K562 (cell line): ENCODE results near the gene GPR108.

Experiments used
- CBX5 ChIP-seq: IDR thresholded peaks from 2 replicates; pipeline ENCODE4 v1.6.1; 2014; ENCODE audit warnings: low read depth, borderline replicate concordance
- CCAR2 ChIP-seq: fragments of 200-400 bp; formaldehyde crosslinking; IDR thresholded peaks from 2 replicates; pipeline ENCODE4 v1.6.1; 2017; ENCODE audit warnings: mild to moderate bottlenecking, low read depth, low read length
- EP300 ChIP-seq: IDR thresholded peaks from 2 replicates; pipeline ENCODE4 v1.6.1; 2012; ENCODE audit warnings: low read length, improper control_type of control experiment
- MAFK ChIP-seq: IDR thresholded peaks from 2 replicates; pipeline ENCODE4 v1.6.1; 2011; ENCODE audit warnings: low read length, improper control_type of control experiment
- MLX ChIP-seq, 2 experiments: fragments of 450-650 bp in 1 of 2; sonication (generic) in 1 of 2; formaldehyde crosslinking; conservative IDR thresholded peaks; 2 replicates each; pipeline versions ENCODE4 v1.4.0 to v1.8.1; 2020 to 2022; ENCODE audit warnings: mild to moderate bottlenecking in 1 of 2, missing genetic modification reagents in 1 of 2
- POLR2A ChIP-seq: fragments of 450-650 bp; conservative IDR thresholded peaks from 2 replicates; pipeline ENCODE4 v1.6.1; 2016
- RAD21 ChIP-seq, 2 experiments: fragments of 250-450 bp in 1 of 2; fragments of 450-650 bp in 1 of 2; sonication (Bioruptor Pico) in 1 of 2; formaldehyde crosslinking in 1 of 2; IDR thresholded peaks in 1 of 2; conservative IDR thresholded peaks in 1 of 2; 2 replicates each; pipeline versions ENCODE4 v1.4.0 to v1.8.0; 2020 to 2022; ENCODE audit warnings: mild to moderate bottlenecking in 2 of 2, moderate library complexity in 1 of 2
- TCF7 ChIP-seq: sonication (generic); IDR thresholded peaks from 2 replicates; pipeline ENCODE4 v1.6.1; 2016; ENCODE audit warnings: antibody characterized with exemption, borderline replicate concordance
- YY1 ChIP-seq, 3 experiments: IDR thresholded peaks; 2 replicates each; pipeline ENCODE4 v1.6.1; 2011; ENCODE audit warnings: low read length in 2 of 3, mild to moderate bottlenecking in 2 of 3, moderate library complexity in 2 of 3, borderline replicate concordance in 1 of 3, control low read depth in 1 of 3, low read depth in 1 of 3; ENCODE audit not compliant: insufficient read depth in 3 of 3, insufficient replicate concordance in 2 of 3, control insufficient read depth in 1 of 3, insufficient read length in 1 of 3; ENCODE audit errors: extremely low read depth in 1 of 3
- ZNF449 ChIP-seq: fragments of 250-450 bp; sonication (Bioruptor Pico); IDR thresholded peaks from 2 replicates; pipeline ENCODE4 v1.8.0; 2022; ENCODE audit warnings: moderate library complexity, mild to moderate bottlenecking, inconsistent platforms
- TF ChIP-seq, protein P1 (sequence below), 2 experiments: fragments of 450-650 bp in 1 of 2; sonication (generic) in 1 of 2; formaldehyde crosslinking in 1 of 2; IDR thresholded peaks; 2 replicates each; pipeline versions ENCODE4 v1.7.1 to v1.9.0; 2016 to 2022; ENCODE audit warnings: inconsistent platforms in 1 of 2, mild to moderate bottlenecking in 1 of 2, missing genetic modification reagents in 1 of 2
- TF ChIP-seq, protein P2 (sequence below): IDR thresholded peaks from 2 replicates; pipeline ENCODE4 v1.6.1; 2011; ENCODE audit not compliant: insufficient read length; ENCODE audit errors: extremely low read depth
- TF ChIP-seq, protein P3 (sequence below), 3 experiments: IDR thresholded peaks in 2 of 3; conservative IDR thresholded peaks in 1 of 3; 2 replicates each; pipeline ENCODE4 v1.5.1; 2011 to 2012; ENCODE audit warnings: low read length in 3 of 3, mild to moderate bottlenecking in 3 of 3, control low read depth in 2 of 3, improper control_type of control experiment in 1 of 3, inconsistent platforms in 1 of 3, low read depth in 1 of 3, mixed read lengths in 1 of 3, moderate library complexity in 1 of 3; ENCODE audit not compliant: insufficient read depth in 2 of 3

GRCh38 chr19:6712692-6713670, 24.4 kb downstream of the GPR108 start:
- TF ChIP-seq, protein P1, sequence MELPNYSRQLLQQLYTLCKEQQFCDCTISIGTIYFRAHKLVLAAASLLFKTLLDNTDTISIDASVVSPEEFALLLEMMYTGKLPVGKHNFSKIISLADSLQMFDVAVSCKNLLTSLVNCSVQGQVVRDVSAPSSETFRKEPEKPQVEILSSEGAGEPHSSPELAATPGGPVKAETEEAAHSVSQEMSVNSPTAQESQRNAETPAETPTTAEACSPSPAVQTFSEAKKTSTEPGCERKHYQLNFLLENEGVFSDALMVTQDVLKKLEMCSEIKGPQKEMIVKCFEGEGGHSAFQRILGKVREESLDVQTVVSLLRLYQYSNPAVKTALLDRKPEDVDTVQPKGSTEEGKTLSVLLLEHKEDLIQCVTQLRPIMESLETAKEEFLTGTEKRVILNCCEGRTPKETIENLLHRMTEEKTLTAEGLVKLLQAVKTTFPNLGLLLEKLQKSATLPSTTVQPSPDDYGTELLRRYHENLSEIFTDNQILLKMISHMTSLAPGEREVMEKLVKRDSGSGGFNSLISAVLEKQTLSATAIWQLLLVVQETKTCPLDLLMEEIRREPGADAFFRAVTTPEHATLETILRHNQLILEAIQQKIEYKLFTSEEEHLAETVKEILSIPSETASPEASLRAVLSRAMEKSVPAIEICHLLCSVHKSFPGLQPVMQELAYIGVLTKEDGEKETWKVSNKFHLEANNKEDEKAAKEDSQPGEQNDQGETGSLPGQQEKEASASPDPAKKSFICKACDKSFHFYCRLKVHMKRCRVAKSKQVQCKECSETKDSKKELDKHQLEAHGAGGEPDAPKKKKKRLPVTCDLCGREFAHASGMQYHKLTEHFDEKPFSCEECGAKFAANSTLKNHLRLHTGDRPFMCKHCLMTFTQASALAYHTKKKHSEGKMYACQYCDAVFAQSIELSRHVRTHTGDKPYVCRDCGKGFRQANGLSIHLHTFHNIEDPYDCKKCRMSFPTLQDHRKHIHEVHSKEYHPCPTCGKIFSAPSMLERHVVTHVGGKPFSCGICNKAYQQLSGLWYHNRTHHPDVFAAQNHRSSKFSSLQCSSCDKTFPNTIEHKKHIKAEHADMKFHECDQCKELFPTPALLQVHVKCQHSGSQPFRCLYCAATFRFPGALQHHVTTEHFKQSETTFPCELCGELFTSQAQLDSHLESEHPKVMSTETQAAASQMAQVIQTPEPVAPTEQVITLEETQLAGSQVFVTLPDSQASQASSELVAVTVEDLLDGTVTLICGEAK (IDR thresholded peaks at IDR 0.05): no peak
- TF ChIP-seq, protein P1 (CRISPR knock-in tag; IDR thresholded peaks at IDR 0.05): no peak
- TF ChIP-seq MLX (CRISPR knock-in tag; conservative IDR thresholded peaks at IDR 0.05): no peak
- no peak for TF ChIP-seq ZNF449 (CRISPR knock-in tag)
- no peak for TF ChIP-seq CBX5
- TF ChIP-seq CCAR2: no peak
- TF ChIP-seq, protein P2, sequence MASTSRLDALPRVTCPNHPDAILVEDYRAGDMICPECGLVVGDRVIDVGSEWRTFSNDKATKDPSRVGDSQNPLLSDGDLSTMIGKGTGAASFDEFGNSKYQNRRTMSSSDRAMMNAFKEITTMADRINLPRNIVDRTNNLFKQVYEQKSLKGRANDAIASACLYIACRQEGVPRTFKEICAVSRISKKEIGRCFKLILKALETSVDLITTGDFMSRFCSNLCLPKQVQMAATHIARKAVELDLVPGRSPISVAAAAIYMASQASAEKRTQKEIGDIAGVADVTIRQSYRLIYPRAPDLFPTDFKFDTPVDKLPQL: no peak
- TF ChIP-seq EP300: no peak
- TF ChIP-seq YY1 (IDR thresholded peaks at IDR 0.05; ENCODE audit: borderline replicate concordance in 1 of 3, control insufficient read depth in 1 of 3, extremely low read depth in 1 of 3, insufficient read depth in 3 of 3, insufficient read length in 1 of 3, insufficient replicate concordance in 2 of 3, low read depth in 1 of 3, low read length in 2 of 3): no peak
- TF ChIP-seq, protein P3, sequence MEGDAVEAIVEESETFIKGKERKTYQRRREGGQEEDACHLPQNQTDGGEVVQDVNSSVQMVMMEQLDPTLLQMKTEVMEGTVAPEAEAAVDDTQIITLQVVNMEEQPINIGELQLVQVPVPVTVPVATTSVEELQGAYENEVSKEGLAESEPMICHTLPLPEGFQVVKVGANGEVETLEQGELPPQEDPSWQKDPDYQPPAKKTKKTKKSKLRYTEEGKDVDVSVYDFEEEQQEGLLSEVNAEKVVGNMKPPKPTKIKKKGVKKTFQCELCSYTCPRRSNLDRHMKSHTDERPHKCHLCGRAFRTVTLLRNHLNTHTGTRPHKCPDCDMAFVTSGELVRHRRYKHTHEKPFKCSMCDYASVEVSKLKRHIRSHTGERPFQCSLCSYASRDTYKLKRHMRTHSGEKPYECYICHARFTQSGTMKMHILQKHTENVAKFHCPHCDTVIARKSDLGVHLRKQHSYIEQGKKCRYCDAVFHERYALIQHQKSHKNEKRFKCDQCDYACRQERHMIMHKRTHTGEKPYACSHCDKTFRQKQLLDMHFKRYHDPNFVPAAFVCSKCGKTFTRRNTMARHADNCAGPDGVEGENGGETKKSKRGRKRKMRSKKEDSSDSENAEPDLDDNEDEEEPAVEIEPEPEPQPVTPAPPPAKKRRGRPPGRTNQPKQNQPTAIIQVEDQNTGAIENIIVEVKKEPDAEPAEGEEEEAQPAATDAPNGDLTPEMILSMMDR (IDR thresholded peaks at IDR 0.05 in 2 of 3, conservative IDR thresholded peaks at IDR 0.05 in 1 of 3; ENCODE audit: insufficient read depth in 2 of 3, low read depth in 1 of 3, low read length in 3 of 3): no peak
- no peak for TF ChIP-seq RAD21 (CRISPR knock-in tag; conservative IDR thresholded peaks at IDR 0.05 in 1 of 2, IDR thresholded peaks at IDR 0.05 in 1 of 2)
- TF ChIP-seq TCF7: no peak
- TF ChIP-seq MAFK: no peak
- no peak for TF ChIP-seq POLR2A
